Mesenchymal stem cell (in vitro differentiated cells and primary cell): Measurements from ENCODE around the gene ID3.

Experiments used
- DNase-seq: peaks from one replicate; pipeline ENCODE4 v3.0.0-alpha.2; 2013
- H2AFZ ChIP-seq: one replicate; pipeline ENCODE4 v1.6.1; 2013; ENCODE audit warnings: low read depth, mild to moderate bottlenecking, control low read depth, inconsistent platforms, low read length, moderate library complexity
- H2AK5ac ChIP-seq: 2 replicates; pipeline ENCODE4 v1.6.1; 2013; ENCODE audit warnings: low read length, moderate library complexity, mild to moderate bottlenecking, inconsistent platforms; ENCODE audit not compliant: severe bottlenecking
- H2BK120ac ChIP-seq: one replicate; pipeline ENCODE4 v1.6.1; 2013; ENCODE audit warnings: low read depth, mild to moderate bottlenecking, inconsistent platforms, low read length, moderate library complexity
- H2BK12ac ChIP-seq, 2 experiments: one replicate each; pipeline ENCODE4 v1.6.1; 2013; ENCODE audit warnings: inconsistent platforms in 2 of 2, low read length in 2 of 2, mild to moderate bottlenecking in 2 of 2, moderate library complexity in 2 of 2, control low read depth in 1 of 2
- H2BK15ac ChIP-seq: one replicate; pipeline ENCODE4 v1.6.1; 2013; ENCODE audit warnings: mild to moderate bottlenecking, low read depth, inconsistent platforms; ENCODE audit not compliant: poor library complexity, severe bottlenecking
- H2BK5ac ChIP-seq: 2 replicates; pipeline ENCODE4 v1.6.1; 2013; ENCODE audit warnings: low read depth, mild to moderate bottlenecking, low read length, control low read depth, inconsistent platforms; ENCODE audit not compliant: poor library complexity, severe bottlenecking
- H3K14ac ChIP-seq, 2 experiments: one replicate each; pipeline ENCODE4 v1.6.1; 2013; ENCODE audit warnings: inconsistent platforms in 2 of 2, low read length in 2 of 2, control low read depth in 1 of 2, mild to moderate bottlenecking in 1 of 2, moderate library complexity in 1 of 2
- H3K18ac ChIP-seq, 2 experiments: one replicate each; pipeline ENCODE4 v1.6.1; 2013; ENCODE audit warnings: inconsistent platforms in 2 of 2, low read length in 2 of 2, control low read depth in 1 of 2, low read depth in 1 of 2, mild to moderate bottlenecking in 1 of 2
- H3K23ac ChIP-seq, 2 experiments: one replicate each; pipeline ENCODE4 v1.6.1; 2013; ENCODE audit warnings: inconsistent platforms in 2 of 2, low read length in 2 of 2, mild to moderate bottlenecking in 2 of 2, moderate library complexity in 2 of 2, control low read depth in 1 of 2
- H3K27ac ChIP-seq: 2 replicates; pipeline ENCODE4 v1.5.1; 2013; ENCODE audit warnings: mild to moderate bottlenecking, moderate library complexity, low read length, control low read depth, inconsistent platforms; ENCODE audit not compliant: poor library complexity, severe bottlenecking
- H3K27me3 ChIP-seq, 2 experiments: 2 replicates each; pipeline versions ENCODE4 v1.6.1 to v1.7.0; 2013; ENCODE audit warnings: low read length in 2 of 2, mild to moderate bottlenecking in 2 of 2, moderate library complexity in 2 of 2, control low read depth in 1 of 2, inconsistent platforms in 1 of 2; ENCODE audit not compliant: control insufficient read depth in 1 of 2, insufficient read depth in 1 of 2
- H3K36me3 ChIP-seq, 2 experiments: 2 replicates each; pipeline versions ENCODE4 v1.6.1 to v1.7.0; 2013; ENCODE audit warnings: low read length in 2 of 2, control low read depth in 1 of 2, inconsistent platforms in 1 of 2, low read depth in 1 of 2, mild to moderate bottlenecking in 1 of 2; ENCODE audit not compliant: insufficient read depth in 2 of 2, control insufficient read depth in 1 of 2
- H3K4ac ChIP-seq, 2 experiments: one replicate each; pipeline ENCODE4 v1.6.1; 2013; ENCODE audit warnings: inconsistent platforms in 2 of 2, low read length in 2 of 2, mild to moderate bottlenecking in 2 of 2, moderate library complexity in 2 of 2, control low read depth in 1 of 2, low read depth in 1 of 2
- H3K4me1 ChIP-seq: 2 replicates; pipeline ENCODE4 v1.6.1; 2013; ENCODE audit warnings: low read depth, low read length, control low read depth; ENCODE audit not compliant: control insufficient read depth, insufficient read depth
- H3K4me2 ChIP-seq: 2 replicates; pipeline ENCODE4 v1.6.1; 2013; ENCODE audit warnings: low read length, mild to moderate bottlenecking, inconsistent platforms; ENCODE audit not compliant: poor library complexity, severe bottlenecking
- H3K4me3 ChIP-seq, 2 experiments: 2 replicates each; pipeline versions ENCODE4 v1.5.1 to v1.7.0; 2013; ENCODE audit warnings: low read length in 2 of 2, mild to moderate bottlenecking in 2 of 2, control low read depth in 1 of 2, low read depth in 1 of 2; ENCODE audit not compliant: insufficient read depth in 1 of 2
- H3K79me1 ChIP-seq: replicated peaks from 2 replicates; pipeline ENCODE4 v1.6.1; 2013; ENCODE audit warnings: mild to moderate bottlenecking, control low read depth, low read length, inconsistent platforms; ENCODE audit not compliant: poor library complexity, severe bottlenecking
- H3K9ac ChIP-seq: 2 replicates; pipeline ENCODE4 v1.7.0; 2013; ENCODE audit warnings: mild to moderate bottlenecking, low read length, moderate library complexity
- H3K9me3 ChIP-seq: 2 replicates; pipeline ENCODE4 v1.7.0; 2013; ENCODE audit warnings: mild to moderate bottlenecking, low read length; ENCODE audit not compliant: control insufficient read depth
- H4K8ac ChIP-seq: one replicate; pipeline ENCODE4 v1.6.1; 2013; ENCODE audit warnings: inconsistent platforms, mild to moderate bottlenecking, low read length, moderate library complexity
- H4K91ac ChIP-seq: one replicate; pipeline ENCODE4 v1.6.1; 2013; ENCODE audit warnings: mild to moderate bottlenecking, low read length, inconsistent platforms
- WGBS: methylation state at CpG from one replicate; pipeline ENCODE4 v1.1.7; 2013; ENCODE audit warnings: mixed read lengths; 5-methylcytosine and 5-hydroxymethylcytosine counted together

Gene ID3

GRCh38 chr1:23571465-23571864, 12.2 kb upstream of the ID3 start:
- Histone ChIP-seq H3K4ac (no peak overlapping the region), H3K18ac (no peak overlapping the region), H3K27ac (no peak overlapping the region), H3K9ac (no peak overlapping the region), H3K79me1 (no peaks in the 10 kb centered on the region), H3K36me3 (no peaks in the 10 kb centered on the region), H2BK120ac (no peak overlapping the region), H4K91ac (no peak overlapping the region), H3K14ac (no peak overlapping the region), H3K4me3 (no peak overlapping the region), H4K8ac (no peak overlapping the region), H3K23ac (no peak overlapping the region), H2BK15ac (no peak overlapping the region), H2BK12ac (no peak overlapping the region), H3K9me3 (no peaks in the 10 kb centered on the region), H2AK5ac (no peak overlapping the region), H3K27me3 (peaks cover 0 to 12% of the 10 kb centered on the region in 2 experiments), H2AFZ (no peak overlapping the region), H3K4me2 (no peak overlapping the region), H3K4me1 (peaks cover 8% of the 10 kb centered on the region), H2BK5ac (no peak overlapping the region)
- DNase-seq: no peak
- 74% methylated on average over 3 of the region's 3 CpGs for WGBS

- Histone ChIP-seq H3K27me3 (peaks cover 0 to 12% of the 10 kb centered on the region in 2 experiments), H3K4me2 (no peak overlapping the region), H3K9me3 (no peaks in the 10 kb centered on the region), H2BK12ac (peak overlapping the region in 1 of 2 experiments; percentile 15), H3K4me1 (peaks cover 8% of the 10 kb centered on the region), H2BK15ac (no peak overlapping the region), H3K4ac (no peak overlapping the region), H2BK5ac (no peak overlapping the region), H3K14ac (no peak overlapping the region), H4K91ac (no peak overlapping the region), H3K27ac (no peak overlapping the region), H4K8ac (no peak overlapping the region), H3K18ac (no peak overlapping the region), H2AFZ (no peak overlapping the region), H3K36me3 (no peaks in the 10 kb centered on the region), H3K79me1 (no peaks in the 10 kb centered on the region), H3K4me3 (no peak overlapping the region), H3K9ac (no peak overlapping the region), H2BK120ac (no peak overlapping the region), H2AK5ac (no peak overlapping the region), H3K23ac (no peak overlapping the region)
- 92% methylated on average over 4 of the region's 4 CpGs for WGBS
- DNase-seq: no peak
Observed at GRCh38 chr1:23570001-23570691, 10.8 kb upstream of the ID3 start.

- Histone ChIP-seq H2BK15ac (peak overlapping the region; percentile 29), H3K27me3 (peaks cover 0 to 12% of the 10 kb centered on the region in 2 experiments), H3K4me1 (peaks cover 8% of the 10 kb centered on the region), H2BK12ac (peak overlapping the region; percentile 91 to 99), H4K91ac (peak overlapping the region; percentile 72), H3K9ac (peak overlapping the region; percentile 86), H3K9me3 (no peaks in the 10 kb centered on the region), H3K4ac (peak overlapping the region; percentile 87 to 92), H3K36me3 (no peaks in the 10 kb centered on the region), H3K14ac (peak overlapping the region in 1 of 2 experiments; percentile 88), H2AFZ (peak overlapping the region; percentile 34), H3K18ac (peak overlapping the region; percentile 69 to 99), H3K27ac (no peak overlapping the region), H2BK5ac (no peak overlapping the region), H3K4me2 (peak overlapping the region; percentile 95), H3K79me1 (no peaks in the 10 kb centered on the region), H3K4me3 (peak overlapping the region; percentile 54 to 76), H4K8ac (peak overlapping the region; percentile 86), H3K23ac (no peak overlapping the region), H2BK120ac (peak overlapping the region; percentile 98), H2AK5ac (no peak overlapping the region)
- no peak for DNase-seq
- 35% methylated on average over 16 of the region's 16 CpGs for WGBS
Observed at GRCh38 chr1:23568608-23569383, 9.5 kb upstream of the ID3 start.

GRCh38 chr1:23567996-23568607, 8.8 kb upstream of the ID3 start:
- H3K23ac ChIP-seq: no peak overlapping the region
- DNase-seq: no peak

More at GRCh38 chr1:23567996-23568607, 8.8 kb upstream of the ID3 start:
- peak overlapping the region; percentile 98 for H2BK120ac ChIP-seq
- peak overlapping the region; percentile 95 for H3K4me2 ChIP-seq
- H3K27ac ChIP-seq: no peak overlapping the region
- H3K14ac ChIP-seq: peak overlapping the region; percentile 26 to 60
- H4K8ac ChIP-seq: peak overlapping the region; percentile 86
- H3K18ac ChIP-seq: peak overlapping the region; percentile 30 to 99
- H3K4ac ChIP-seq: peak overlapping the region; percentile 92 to 96
- H2BK15ac ChIP-seq: peak overlapping the region; percentile 39
- peak overlapping the region; percentile 60 to 99 for H2BK12ac ChIP-seq
- peak overlapping the region; percentile 86 for H3K9ac ChIP-seq
- H2AK5ac ChIP-seq: no peak overlapping the region
- H3K36me3 ChIP-seq: no peaks in the 10 kb centered on the region
- no peaks in the 10 kb centered on the region for H3K9me3 ChIP-seq
- H4K91ac ChIP-seq: peak overlapping the region; percentile 89
- peak overlapping the region; percentile 6 for H2AFZ ChIP-seq
- no peak overlapping the region for H2BK5ac ChIP-seq
- peak overlapping the region; percentile 54 to 76 for H3K4me3 ChIP-seq
- H3K4me1 ChIP-seq: peaks cover 8% of the 10 kb centered on the region
- H3K27me3 ChIP-seq: peaks cover 0 to 12% of the 10 kb centered on the region in 2 experiments
- under 1% methylated on average over 52 of the region's 66 CpGs for WGBS
- no peaks in the 10 kb centered on the region for H3K79me1 ChIP-seq
